HG03378 (cell line): ENCODE results near the gene ZNF324B.
"Not testable (repeated sequence)": the region's sequence is repeated elsewhere in the genome, so short reads cannot be mapped to it uniquely, and the experiment has no call there.

Experiments used
- ATAC-seq: cut with Tn5 transposase; IDR thresholded peaks from one replicate; pipeline ENCODE4 v1.9.1; 2021; ENCODE audit warnings: mild to moderate bottlenecking, moderate library complexity; ENCODE audit not compliant: unreplicated experiment

ZNF324B gene

DNA sequence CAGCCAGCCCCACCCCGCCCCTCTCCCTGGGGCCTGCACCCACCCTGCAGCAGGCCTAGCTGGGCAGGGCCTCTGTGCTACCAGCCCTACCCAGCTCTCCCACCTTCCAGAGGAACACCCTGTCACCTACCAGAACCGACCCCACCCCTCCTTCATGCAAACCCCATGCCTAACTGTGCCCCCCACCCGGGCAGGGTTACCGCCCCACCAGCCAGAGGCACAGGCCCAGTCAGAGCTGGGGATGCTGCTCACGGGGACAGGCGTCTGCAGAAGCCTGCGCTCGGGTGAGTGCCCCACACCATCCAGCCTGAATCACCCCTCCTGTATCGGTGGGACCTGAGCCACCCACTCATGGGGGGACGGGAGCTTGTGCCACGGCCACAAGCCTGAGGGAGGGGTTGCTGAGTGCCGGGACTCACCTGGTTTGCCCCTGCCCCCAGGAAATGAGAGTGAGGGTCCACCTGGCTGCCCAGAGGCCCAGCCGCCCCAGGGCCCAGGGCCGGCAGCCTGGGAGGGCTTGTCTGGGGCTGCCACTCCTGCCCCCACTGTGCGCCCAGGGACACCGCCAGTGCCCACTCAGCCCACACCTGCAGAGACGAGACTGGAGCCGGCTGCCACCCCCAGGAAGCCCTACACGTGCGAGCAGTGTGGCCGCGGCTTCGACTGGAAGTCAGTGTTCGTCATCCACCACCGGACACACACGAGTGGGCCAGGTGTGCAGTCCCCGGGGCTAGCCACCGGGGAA, 28.5 kb downstream of the ZNF324B start:
- ATAC-seq = no peak

DNA sequence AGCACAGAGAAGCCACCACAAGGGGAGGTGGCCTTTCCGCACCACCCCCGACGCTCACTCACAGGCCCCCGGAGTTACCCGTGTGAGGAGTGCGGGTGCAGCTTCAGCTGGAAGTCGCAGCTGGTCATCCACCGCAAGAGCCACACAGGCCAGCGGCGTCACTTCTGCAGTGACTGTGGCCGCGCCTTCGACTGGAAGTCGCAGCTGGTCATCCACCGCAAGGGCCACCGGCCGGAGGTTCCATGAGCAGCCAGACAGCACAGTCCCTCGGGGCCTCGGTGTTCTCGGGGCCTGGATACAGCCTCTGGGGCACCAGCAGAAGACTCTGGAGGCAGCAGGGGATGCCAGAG, 29.0 kb downstream of the ZNF324B start:
- ATAC-seq = no peak

DNA sequence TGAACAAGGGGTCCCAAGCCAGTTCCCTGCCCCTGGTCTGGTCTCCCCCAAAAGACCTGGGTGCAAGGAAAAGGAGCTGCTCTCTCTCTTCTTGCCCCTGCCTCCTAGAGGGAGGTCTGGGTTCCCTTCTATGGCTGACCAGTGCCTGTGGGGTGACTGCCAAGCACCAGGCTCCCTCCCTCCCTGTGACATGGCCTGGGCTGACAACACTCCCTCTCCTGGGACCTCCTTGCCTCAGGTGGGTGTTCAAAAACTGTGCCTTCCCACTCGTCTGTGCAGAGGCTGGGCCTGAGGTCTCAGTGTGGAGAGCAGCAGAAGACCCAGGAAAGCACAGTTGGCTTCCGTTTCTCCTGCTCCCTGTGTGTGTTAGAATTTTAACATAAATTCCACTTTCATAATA, 29.4 kb downstream of the ZNF324B start:
- ATAC-seq = no peak

DNA sequence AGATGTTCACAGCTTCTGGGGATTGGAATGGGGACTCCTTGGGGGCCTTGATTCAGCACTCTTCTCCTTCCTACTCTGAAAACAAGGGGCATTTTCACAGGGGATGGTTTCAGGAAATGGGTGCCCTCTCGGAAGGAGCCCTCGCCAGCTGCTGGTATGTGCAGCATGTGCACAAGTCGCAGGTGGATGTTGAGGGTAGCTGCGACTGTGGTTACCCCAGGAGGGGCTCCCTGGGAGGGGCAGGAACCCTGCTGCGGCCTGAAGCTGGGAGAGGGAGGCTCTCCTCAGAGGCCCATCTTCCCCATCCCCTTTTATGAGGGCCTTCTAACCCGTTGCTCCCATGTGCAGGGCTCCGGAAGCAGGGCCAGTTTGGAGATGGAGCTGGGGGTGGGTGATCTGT, 30.9 kb downstream of the ZNF324B start:
- no peak for ATAC-seq

DNA sequence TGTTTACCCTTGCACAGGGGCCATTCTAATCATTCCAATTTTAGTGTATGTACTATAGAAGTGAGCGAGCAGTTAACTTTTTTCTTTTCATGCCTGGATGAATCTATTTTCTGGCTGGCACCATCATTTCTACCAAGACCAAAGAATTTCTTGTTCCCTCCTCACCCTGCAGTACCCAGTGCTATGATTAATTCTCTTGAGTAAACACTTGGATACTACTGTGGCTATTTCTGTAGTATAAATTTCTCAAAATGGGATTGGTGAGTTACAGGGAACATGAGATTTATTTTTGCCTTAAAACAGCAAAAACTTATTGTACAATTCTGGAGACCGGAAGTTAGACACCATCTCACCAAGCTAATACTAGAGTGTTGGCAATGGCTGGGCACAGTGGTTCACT, 32.4 kb downstream of the ZNF324B start:
- no peak for ATAC-seq

DNA sequence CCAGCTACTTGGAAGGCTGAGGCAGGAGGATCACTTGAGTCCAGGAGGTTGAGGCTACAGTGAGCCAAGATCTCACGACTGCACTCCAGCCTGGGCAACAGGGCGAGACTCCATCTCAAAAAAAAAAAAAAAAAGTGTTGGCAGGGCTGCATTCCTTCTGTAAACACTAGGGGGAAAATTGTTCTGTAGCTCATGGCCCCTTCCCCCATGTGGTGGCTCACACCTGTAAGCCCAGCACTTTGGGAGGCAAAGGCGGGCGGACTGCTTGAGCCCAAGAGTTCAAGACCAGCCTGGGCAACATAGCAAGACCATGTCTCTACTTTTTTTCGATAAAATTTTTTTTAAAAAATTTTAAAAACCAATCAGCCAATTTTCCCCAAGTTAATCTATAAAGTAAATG, 32.9 kb downstream of the ZNF324B start:
- not testable (repeated sequence) for ATAC-seq

DNA sequence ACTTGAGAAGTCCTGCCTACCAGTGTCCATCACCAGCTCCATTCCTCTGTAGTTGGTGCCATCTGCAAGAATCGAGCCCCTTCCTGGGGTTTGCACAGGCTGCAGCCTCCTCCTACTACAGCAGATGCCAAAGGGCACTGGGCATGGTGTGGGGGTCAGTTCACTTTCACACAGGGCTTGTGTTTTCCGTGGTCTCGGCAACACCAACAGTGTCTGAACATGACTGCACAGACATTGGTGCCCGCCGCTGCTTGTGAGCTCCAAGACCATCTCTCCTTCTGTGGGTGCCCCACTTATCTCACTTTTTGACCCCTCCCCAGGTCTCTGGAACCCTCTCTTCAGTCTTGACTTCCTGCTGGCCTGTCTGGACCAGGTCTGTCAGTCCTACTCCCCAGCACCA, 40.0 kb downstream of the ZNF324B start:
- ATAC-seq = no peak

DNA sequence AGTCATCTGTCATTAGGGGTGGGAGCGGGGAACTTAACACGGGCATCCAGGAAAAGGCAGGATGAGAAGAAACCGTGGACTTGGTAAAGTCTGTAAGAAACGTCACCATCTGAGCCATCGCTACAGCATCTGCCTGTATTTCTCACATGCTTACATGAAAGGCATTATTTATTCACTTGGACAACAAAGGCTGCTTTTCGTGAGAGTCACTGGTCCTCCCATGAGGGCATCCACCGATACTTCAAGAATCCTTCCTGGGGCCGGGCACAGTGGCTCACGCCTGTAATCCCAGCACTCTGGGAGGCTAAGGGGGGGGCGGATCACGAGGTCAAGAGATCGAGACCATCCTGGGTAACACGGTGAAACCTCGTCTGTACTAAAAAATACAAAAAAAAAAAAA, 40.8 kb downstream of the ZNF324B start:
- ATAC-seq = no peak

DNA sequence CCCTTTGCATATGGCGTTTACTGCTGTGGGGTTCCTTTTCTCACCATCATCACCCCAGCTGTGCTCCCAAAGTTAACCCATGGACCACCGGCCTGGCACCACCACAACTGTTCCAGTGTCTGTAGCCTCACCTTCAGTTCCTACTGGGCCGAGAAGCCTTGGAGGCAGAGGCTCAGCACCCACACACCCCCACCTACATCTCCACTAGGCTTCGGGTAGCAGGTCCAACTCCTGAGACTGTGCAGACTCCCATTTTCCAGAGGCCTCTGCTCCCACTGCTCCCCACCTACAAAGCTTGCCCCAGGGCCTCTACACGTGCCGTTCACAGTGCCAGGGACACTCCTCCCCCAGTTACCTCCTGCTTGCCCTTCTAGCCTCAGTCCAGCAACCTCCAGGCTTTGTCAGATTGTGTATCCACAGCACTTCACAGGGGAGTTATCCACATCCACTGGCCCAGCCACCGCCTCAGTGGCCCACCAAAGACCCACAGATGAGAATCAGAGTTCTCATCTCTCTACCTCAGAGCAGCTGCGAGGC, 46.3 kb downstream of the ZNF324B start:
- no peak for ATAC-seq

DNA sequence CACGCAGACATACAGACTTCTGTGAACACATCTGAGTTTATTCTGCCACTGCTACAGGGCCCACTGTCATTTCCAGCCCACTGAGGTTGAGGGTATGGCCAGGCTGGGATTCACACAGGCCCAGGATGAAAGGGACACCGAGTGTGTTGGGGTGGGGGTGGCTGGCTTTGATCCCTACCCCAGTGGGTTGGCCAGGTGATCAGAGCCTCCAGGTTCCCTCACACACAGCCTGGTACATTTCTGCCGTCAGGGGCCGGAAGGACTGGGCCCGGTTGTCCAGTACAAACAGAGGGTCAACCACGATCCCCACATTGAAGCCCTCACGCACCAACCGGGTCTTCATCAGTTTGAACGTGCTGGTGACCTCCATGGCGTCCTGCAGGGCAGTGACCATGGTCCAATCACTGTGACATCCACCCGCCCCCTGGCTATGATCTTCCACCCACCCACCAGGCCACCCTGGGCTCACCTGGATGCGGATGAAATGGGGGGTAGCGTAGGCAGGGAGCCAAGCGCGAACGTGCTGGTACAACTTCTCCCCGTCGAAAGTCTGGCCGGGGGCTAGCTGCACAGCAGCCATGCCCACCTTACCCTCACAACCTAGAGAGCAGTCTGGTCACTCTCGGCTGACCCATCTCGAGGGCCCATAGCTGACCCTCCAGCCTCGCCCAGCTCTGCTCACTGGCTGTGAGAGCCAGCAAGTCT, 47.0 kb downstream of the ZNF324B start:
- no peak for ATAC-seq

DNA sequence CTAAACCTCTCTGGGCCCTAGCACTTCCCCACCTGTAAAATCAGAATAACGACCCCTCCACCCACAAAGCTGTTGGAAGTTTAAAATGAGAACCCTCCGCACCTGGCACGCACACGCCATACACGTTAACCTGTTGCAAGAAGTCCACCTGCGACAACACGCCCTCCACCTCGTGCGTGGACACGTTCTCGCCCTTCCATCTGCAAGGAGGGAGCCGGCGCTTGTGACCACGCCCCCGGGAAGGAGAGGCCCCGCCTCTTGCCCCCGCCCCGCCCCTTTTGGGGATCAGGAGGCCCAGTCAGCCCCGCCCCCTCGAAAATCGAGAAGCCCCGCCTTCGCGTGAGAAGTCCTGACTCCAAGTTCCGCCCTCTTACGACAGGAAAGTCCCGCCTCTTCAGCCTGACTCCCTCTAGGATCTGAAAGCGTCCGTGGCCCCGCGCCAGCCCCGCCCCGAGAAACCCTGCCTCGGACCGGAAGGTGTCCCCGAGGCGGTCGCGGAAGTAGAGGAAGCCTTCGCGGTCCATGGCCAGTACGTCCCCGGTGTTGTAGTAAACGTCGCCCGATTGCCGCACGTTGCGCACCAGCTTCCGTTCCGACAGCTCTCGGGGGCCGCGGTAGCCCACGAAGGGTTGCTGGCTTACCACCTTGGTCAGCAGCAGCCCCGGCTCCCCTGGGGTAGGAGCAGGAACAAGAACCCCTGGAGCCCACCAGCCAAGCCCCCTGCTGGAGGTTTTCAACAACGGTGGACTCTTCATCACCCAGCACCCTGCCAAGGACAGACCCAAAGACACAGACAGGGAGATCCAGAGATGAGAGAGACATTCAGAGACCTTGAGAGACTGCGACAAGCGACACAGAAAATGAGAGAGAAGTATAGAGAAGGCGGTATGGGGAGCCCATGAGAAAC, 47.9 kb downstream of the ZNF324B start:
- ATAC-seq = peak; percentile 75

DNA sequence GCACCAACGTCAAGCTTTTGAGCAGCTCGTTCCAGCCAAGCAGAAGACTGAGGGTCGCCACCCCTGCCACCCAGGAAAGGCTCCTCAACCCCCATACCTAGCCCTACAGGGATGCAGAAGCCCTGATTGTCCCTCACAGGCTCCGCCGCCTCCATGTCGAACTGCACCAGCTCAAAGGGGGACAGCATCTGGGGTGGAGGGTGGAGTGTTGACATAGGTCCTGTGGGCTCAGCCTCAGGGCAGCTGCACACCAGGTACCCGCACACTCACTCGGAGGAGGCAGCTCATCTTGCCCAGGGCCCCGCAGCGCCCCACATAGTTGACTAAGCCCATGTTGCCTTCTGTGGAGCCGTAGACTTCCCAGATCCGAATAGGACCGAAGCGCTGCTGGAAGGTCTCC, 48.8 kb downstream of the ZNF324B start:
- no peak for ATAC-seq
